GM23338 (cell line): ENCODE data around the gene ENPP7. TPM values are rescaled to one million over a fixed set of nuclear protein-coding genes. Genes with fewer than 3 reads are reported as not detected.

Source experiments
- ATAC-seq: fragments of 200-7000 bp; cut with Tn5 transposase; 3 replicates; pipeline ENCODE4 v1.9.1; 2020
- DNase-seq: peaks from one replicate; pipeline ENCODE4 v3.0.0-alpha.2; 2015; ENCODE audit warnings: low spot score
- H2AFZ ChIP-seq: fragments of 200-600 bp; sonication (generic); 2 replicates; pipeline ENCODE4 v1.8.0; 2016; ENCODE audit warnings: antibody characterized with exemption, mild to moderate bottlenecking, moderate library complexity
- H3F3A ChIP-seq: fragments of 200-600 bp; sonication (generic); replicated peaks from 2 replicates; pipeline ENCODE4 v1.8.0; 2017; ENCODE audit warnings: antibody characterized with exemption, mixed run types, low read depth
- H3K27ac ChIP-seq: fragments of 200-600 bp; sonication (generic); 2 replicates; pipeline ENCODE4 v1.6.1; 2016; ENCODE audit warnings: low read depth
- H3K27me3 ChIP-seq: fragments of 200-600 bp; sonication (generic); 2 replicates; pipeline ENCODE4 v1.8.0; 2016; ENCODE audit warnings: mild to moderate bottlenecking, mixed run types, moderate library complexity; ENCODE audit not compliant: insufficient read depth
- H3K36me3 ChIP-seq: fragments of 200-600 bp; sonication (generic); 2 replicates; pipeline ENCODE4 v1.8.0; 2016; ENCODE audit warnings: mild to moderate bottlenecking; ENCODE audit not compliant: insufficient read depth
- H3K4me1 ChIP-seq: fragments of 200-600 bp; sonication (generic); 2 replicates; pipeline ENCODE4 v1.8.0; 2016; ENCODE audit warnings: mild to moderate bottlenecking, moderate library complexity; ENCODE audit not compliant: insufficient read depth
- H3K4me2 ChIP-seq: fragments of 200-600 bp; sonication (generic); 2 replicates; pipeline ENCODE4 v1.7.1; 2017; ENCODE audit warnings: mixed run types
- H3K4me3 ChIP-seq: fragments of 200-600 bp; sonication (generic); 2 replicates; pipeline ENCODE4 v1.6.1; 2016; ENCODE audit warnings: mixed run types
- H3K79me2 ChIP-seq: fragments of 200-600 bp; sonication (generic); replicated peaks from 2 replicates; pipeline ENCODE4 v1.8.0; 2017; ENCODE audit warnings: mild to moderate bottlenecking; ENCODE audit not compliant: insufficient read depth
- H3K9me2 ChIP-seq: fragments of 200-600 bp; sonication (generic); 2 replicates; pipeline ENCODE4 v1.8.0; 2017; ENCODE audit not compliant: insufficient read depth
- H4K20me1 ChIP-seq: fragments of 200-600 bp; sonication (generic); replicated peaks from 2 replicates; pipeline ENCODE4 v1.8.0; 2017; ENCODE audit warnings: mild to moderate bottlenecking; ENCODE audit not compliant: insufficient read depth
- H3K27ac Mint-ChIP-seq: 2 replicates; pipeline ENCODE4 v1.8.0; 2020; ENCODE audit warnings: inconsistent platforms, mild to moderate bottlenecking, moderate library complexity, mixed read lengths
- H3K27me3 Mint-ChIP-seq: 3 replicates; pipeline ENCODE4 v1.8.0; 2022; ENCODE audit warnings: low read depth, mild to moderate bottlenecking, moderate library complexity, mixed read lengths, inconsistent platforms; ENCODE audit not compliant: insufficient read depth, poor library complexity
- H3K36me3 Mint-ChIP-seq: 3 replicates; pipeline ENCODE4 v1.8.0; 2021; ENCODE audit warnings: low read depth, mild to moderate bottlenecking, inconsistent platforms, moderate library complexity, mixed read lengths
- H3K4me1 Mint-ChIP-seq: 3 replicates; pipeline ENCODE4 v1.8.0; 2020; ENCODE audit warnings: mild to moderate bottlenecking, inconsistent platforms, mixed read lengths
- H3K4me3 Mint-ChIP-seq: 3 replicates; pipeline ENCODE4 v1.8.0; 2021; ENCODE audit warnings: moderate library complexity, mild to moderate bottlenecking, inconsistent platforms, mixed read lengths
- H3K9me3 Mint-ChIP-seq: 3 replicates; pipeline ENCODE4 v1.8.0; 2020; ENCODE audit warnings: moderate library complexity, mild to moderate bottlenecking, inconsistent platforms, mixed read lengths
- EZH2 ChIP-seq: fragments of 200-600 bp; sonication (generic); IDR thresholded peaks from one replicate; pipeline ENCODE4 v1.8.0; 2017; ENCODE audit warnings: antibody characterized with exemption, mild to moderate bottlenecking, low read depth; ENCODE audit not compliant: unreplicated experiment
- EZH2phosphoT487 ChIP-seq: fragments of 200-600 bp; sonication (generic); IDR thresholded peaks from one replicate; pipeline ENCODE4 v1.8.1; 2018; ENCODE audit warnings: antibody characterized with exemption; ENCODE audit not compliant: unreplicated experiment
- STAT1 ChIP-seq: IDR thresholded peaks from one replicate; pipeline ENCODE4 v1.6.1; 2016; ENCODE audit warnings: antibody characterized with exemption; ENCODE audit not compliant: unreplicated experiment
- ZNF114 ChIP-seq: fragments of 250-450 bp; sonication (Bioruptor Pico); IDR thresholded peaks from 2 replicates; pipeline ENCODE4 v1.5.0; 2020; ENCODE audit warnings: mild to moderate bottlenecking, moderate library complexity
- polyA plus RNA-seq: library from polyadenylated mRNA; unstranded; fragments of >200 nt; fragmentation: Nextera tagmentation; extraction: Ambion mirVana; gene quantifications from 2 replicates; pipeline ENCODE4 v1.2.1, GENCODE V29; 2016
- total RNA-seq: library from RNA; depleted of rRNA; stranded (reverse); fragments of >200 nt; shearing (Covaris generic); gene quantifications from 2 replicates; pipeline ENCODE4 v1.2.3, GENCODE V29; 2014
- TF ChIP-seq, protein P1 (sequence below), 2 experiments: fragments of 200-600 bp in 1 of 2; sonication (generic) in 1 of 2; conservative IDR thresholded peaks; 2 replicates each; pipeline versions ENCODE4 v1.5.1 to v1.6.1; 2016 to 2017; ENCODE audit warnings: antibody characterized with exemption in 2 of 2, low read depth in 2 of 2, mild to moderate bottlenecking in 2 of 2, moderate library complexity in 1 of 2

The ENPP7 gene
- total and polyA plus RNA-seq, 2 experiments from 2014 or later, result not detected

DNA sequence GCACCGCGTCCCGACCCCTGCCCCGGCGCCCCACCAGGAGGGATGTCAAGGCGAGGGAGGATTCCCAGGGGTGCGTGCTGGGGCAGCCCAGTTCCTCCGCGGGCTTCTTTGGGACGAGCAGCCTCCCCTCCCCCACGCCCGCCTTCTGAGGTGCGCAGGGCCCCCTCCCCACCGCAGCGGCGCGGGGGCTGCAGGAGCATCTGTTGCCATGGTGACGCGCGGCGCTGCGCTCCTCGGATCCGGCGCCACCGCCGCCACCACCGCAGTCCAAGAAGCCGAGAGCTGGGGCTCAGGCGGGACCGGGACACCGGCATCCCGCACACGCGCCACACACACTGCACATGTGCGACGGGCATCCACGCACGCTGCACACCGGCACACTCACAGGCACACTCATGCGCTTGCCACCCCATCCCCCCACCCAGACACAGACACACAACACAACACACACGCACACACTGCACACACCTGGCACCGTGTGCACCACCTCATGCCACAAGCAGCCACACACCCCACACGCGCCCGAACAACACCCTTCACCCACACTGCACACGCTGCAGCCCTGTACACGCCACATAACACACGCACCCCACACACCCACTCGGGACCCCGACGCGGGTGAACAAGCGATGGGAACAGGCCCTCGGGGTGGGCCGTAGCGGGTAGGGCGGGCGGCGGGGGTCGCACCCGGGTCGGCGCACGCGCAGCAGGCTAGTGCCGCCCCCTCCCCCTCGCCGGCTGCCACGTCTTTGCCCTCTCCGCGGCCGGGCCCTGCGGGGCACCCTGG lies 17.0 kb downstream of the ENPP7 start:
- no peaks in the 10 kb centered on the region for H3K9me2 ChIP-seq
- DNase-seq (peak; percentile 79), ATAC-seq (peak; percentile 47)
- H3K27ac ChIP-seq, result no peak overlapping the region
- peak overlapping the region; percentile 55 for H3K4me3 ChIP-seq
- Mint-ChIP-seq H3K27me3 (peaks cover 64% of the 10 kb centered on the region), H3K36me3 (no peaks in the 10 kb centered on the region; the same call in 2 of the 3 replicates), H3K27ac (no peak overlapping the region), H3K9me3 (no peaks in the 10 kb centered on the region), H3K4me3 (peak overlapping the region; percentile 69), H3K4me1 (peaks cover 13% of the 10 kb centered on the region)
- no peaks in the 10 kb centered on the region for H3K79me2 ChIP-seq
- peaks cover 10% of the 10 kb centered on the region for H3K4me1 ChIP-seq
- H3F3A ChIP-seq, result peaks cover 12% of the 10 kb centered on the region
- no peaks in the 10 kb centered on the region; the same call in 1 of the 2 replicates for H4K20me1 ChIP-seq
- H3K4me2 ChIP-seq, result peak overlapping the region; percentile 84
- TF ChIP-seq, protein P1, sequence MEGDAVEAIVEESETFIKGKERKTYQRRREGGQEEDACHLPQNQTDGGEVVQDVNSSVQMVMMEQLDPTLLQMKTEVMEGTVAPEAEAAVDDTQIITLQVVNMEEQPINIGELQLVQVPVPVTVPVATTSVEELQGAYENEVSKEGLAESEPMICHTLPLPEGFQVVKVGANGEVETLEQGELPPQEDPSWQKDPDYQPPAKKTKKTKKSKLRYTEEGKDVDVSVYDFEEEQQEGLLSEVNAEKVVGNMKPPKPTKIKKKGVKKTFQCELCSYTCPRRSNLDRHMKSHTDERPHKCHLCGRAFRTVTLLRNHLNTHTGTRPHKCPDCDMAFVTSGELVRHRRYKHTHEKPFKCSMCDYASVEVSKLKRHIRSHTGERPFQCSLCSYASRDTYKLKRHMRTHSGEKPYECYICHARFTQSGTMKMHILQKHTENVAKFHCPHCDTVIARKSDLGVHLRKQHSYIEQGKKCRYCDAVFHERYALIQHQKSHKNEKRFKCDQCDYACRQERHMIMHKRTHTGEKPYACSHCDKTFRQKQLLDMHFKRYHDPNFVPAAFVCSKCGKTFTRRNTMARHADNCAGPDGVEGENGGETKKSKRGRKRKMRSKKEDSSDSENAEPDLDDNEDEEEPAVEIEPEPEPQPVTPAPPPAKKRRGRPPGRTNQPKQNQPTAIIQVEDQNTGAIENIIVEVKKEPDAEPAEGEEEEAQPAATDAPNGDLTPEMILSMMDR (conservative IDR thresholded peaks at IDR 0.05; ENCODE audit: low read depth in 2 of 2), result no peak
- TF ChIP-seq EZH2, result peak; percentile 42
- no peak for TF ChIP-seq ZNF114 (CRISPR knock-in tag)
- H2AFZ ChIP-seq, result peak overlapping the region; percentile 70
- peaks cover 70% of the 10 kb centered on the region for H3K27me3 ChIP-seq
- no peaks in the 10 kb centered on the region for H3K36me3 ChIP-seq

DNA sequence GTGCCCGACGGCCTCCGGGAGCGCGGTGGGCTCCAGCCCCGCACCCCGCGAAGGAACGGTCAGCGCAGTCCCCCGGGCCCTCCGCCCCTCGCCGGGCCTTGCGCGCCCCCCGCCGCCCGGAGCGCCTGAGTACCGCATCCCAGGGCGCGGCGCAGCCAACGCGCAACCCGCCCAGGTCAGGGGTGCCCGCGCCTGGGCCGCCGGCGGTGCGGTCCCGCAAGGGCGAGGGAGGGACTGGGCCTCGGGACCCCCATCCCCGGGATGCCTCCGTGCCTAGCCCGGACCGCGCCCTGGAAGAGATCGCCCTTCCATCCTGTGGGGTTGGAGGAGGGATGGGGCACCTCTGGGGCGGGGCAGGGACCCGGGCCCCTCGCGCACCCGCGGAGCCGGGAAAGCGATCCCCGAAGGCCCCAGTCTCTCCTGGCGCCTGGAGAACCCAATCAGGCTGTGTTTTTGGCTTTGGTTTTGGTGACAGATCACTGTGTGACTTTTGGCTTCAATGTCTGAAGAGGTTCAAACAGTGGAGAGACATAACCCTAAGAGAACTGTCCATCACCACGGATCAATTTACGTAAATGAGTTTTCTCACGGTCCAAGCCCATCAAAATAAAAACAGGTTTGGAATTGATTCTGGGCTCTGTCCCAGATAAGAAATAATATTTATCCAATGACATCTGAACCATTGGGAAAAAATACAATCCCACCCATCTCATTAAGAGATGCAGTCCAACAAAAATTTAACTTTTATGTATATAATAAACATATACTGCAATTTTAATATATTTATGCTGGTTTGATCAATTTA lies 17.8 kb downstream of the ENPP7 start:
- Mint-ChIP-seq H3K27ac (no peak overlapping the region), H3K9me3 (no peaks in the 10 kb centered on the region), H3K36me3 (no peaks in the 10 kb centered on the region; the same call in 2 of the 3 replicates), H3K4me1 (peaks cover 13% of the 10 kb centered on the region), H3K27me3 (peaks cover 59% of the 10 kb centered on the region), H3K4me3 (peak overlapping the region; percentile 58)
- Histone ChIP-seq H3K36me3 (no peaks in the 10 kb centered on the region), H3F3A (peaks cover 12% of the 10 kb centered on the region), H3K4me2 (peak overlapping the region; percentile 84), H3K4me3 (peak overlapping the region; percentile 55), H3K27me3 (peaks cover 62% of the 10 kb centered on the region), H3K27ac (no peak overlapping the region), H3K4me1 (peaks cover 10% of the 10 kb centered on the region), H3K79me2 (no peaks in the 10 kb centered on the region), H2AFZ (0 out of 2 replicates have a peak overlapping the region, but pooled peaks have one; percentile 43), H3K9me2 (no peaks in the 10 kb centered on the region), H4K20me1 (no peaks in the 10 kb centered on the region; the same call in 1 of the 2 replicates)
- TF ChIP-seq, protein P1 (conservative IDR thresholded peaks at IDR 0.05; ENCODE audit: low read depth in 2 of 2), result no peak
- TF ChIP-seq STAT1 (no peak), EZH2 (peak; percentile 30), EZH2phosphoT487 (no peak)
- ATAC-seq, result peak; percentile 24
- peak; percentile 40 for DNase-seq
